GM12878 (cell line): ENCODE results near the gene POLR3F. TPM values are rescaled to one million over a fixed set of nuclear protein-coding genes. Genes with fewer than 3 reads are reported as not detected.

ENCODE experiments used
- ATAC-seq: fragments of 200-7000 bp; cut with Tn5 transposase; 3 replicates; pipeline ENCODE4 v1.9.1; 2020; ENCODE audit warnings: mild to moderate bottlenecking, moderate library complexity
- BruUV-seq: library from RNA; stranded (reverse); fragments of 400-500 nt; replicated peaks from 2 replicates; lab custom pipeline; 2021; lab: Mats Ljungman, UMichigan
- CTCF ChIA-PET: fragments of 300-600 bp; sonication (Branson Sonifier 250); formaldehyde crosslinking; extraction: SDS; loops from one replicate; lab custom pipeline; 2021; ENCODE audit warnings: inconsistent platforms; lab: Yijun Ruan, JAX
- POLR2A ChIA-PET: fragments of 350-600 bp; formaldehyde crosslinking; extraction: SDS; loops from one replicate; lab custom pipeline; 2021; ENCODE audit warnings: inconsistent platforms; lab: Charles Lee
- RAD21 ChIA-PET: fragments of 300-600 bp; sonication (Branson Sonifier 250); formaldehyde crosslinking; loops from one replicate; lab custom pipeline; 2023; ENCODE audit warnings: antibody characterized with exemption; ENCODE audit not compliant: unreplicated experiment; lab: Charles Lee
- SMC1A ChIA-PET: fragments of 300-600 bp; sonication (Branson Sonifier 250); formaldehyde crosslinking; loops from one replicate; lab custom pipeline; 2023; ENCODE audit not compliant: unreplicated experiment, uncharacterized antibody; lab: Charles Lee
- DNase-seq: peaks from one replicate; pipeline ENCODE4 v3.0.0-alpha.2; 2011; ENCODE audit warnings: low read depth, low spot score
- FAIRE-seq: peaks from 3 replicates; lab custom pipeline; 2011; peaks lifted over from hg19 to GRCh38; lab: Jason Lieb, UNC
- H2AFZ ChIP-seq: 2 replicates; pipeline ENCODE4 v1.6.0; 2011; ENCODE audit warnings: low read depth, low read length, control low read depth; ENCODE audit not compliant: control insufficient read depth
- H3K27ac ChIP-seq: 2 replicates; pipeline ENCODE4 v1.5.1; 2011; ENCODE audit warnings: control low read depth; ENCODE audit not compliant: control insufficient read depth, insufficient read depth
- H3K27me3 ChIP-seq, 2 experiments: replicated peaks in 1 of 2; 2 replicates each; pipeline versions ENCODE4 v1.6.0 to v1.6.1; 2011; ENCODE audit warnings: low read length in 1 of 2; ENCODE audit not compliant: control insufficient read depth in 2 of 2, insufficient read depth in 2 of 2
- H3K36me3 ChIP-seq, 2 experiments: 2 replicates each; pipeline ENCODE4 v1.5.1; 2011; ENCODE audit warnings: low read length in 1 of 2; ENCODE audit not compliant: control insufficient read depth in 2 of 2, insufficient read depth in 2 of 2
- H3K4me1 ChIP-seq: 2 replicates; pipeline ENCODE4 v1.6.1; 2011; ENCODE audit warnings: mild to moderate bottlenecking, low read length, moderate library complexity, mixed read lengths; ENCODE audit not compliant: control insufficient read depth, insufficient read depth
- H3K4me2 ChIP-seq: 2 replicates; pipeline ENCODE4 v1.6.0; 2011; ENCODE audit warnings: control low read depth; ENCODE audit not compliant: control insufficient read depth, insufficient read depth
- H3K4me3 ChIP-seq: fragments of 200-600 bp; sonication (generic); 2 replicates; pipeline ENCODE4 v1.5.1; 2016
- H3K79me2 ChIP-seq: 2 replicates; pipeline ENCODE4 v1.6.0; 2011; ENCODE audit warnings: low read length; ENCODE audit not compliant: control insufficient read depth, insufficient read depth
- H3K9ac ChIP-seq: 2 replicates; pipeline ENCODE4 v1.8.0; 2011; ENCODE audit warnings: low read length, control low read depth, mixed read lengths; ENCODE audit not compliant: control insufficient read depth, insufficient read depth
- H3K9me3 ChIP-seq: replicated peaks from 3 replicates; pipeline ENCODE4 v1.5.1; 2011; ENCODE audit warnings: mild to moderate bottlenecking, low read length; ENCODE audit not compliant: control insufficient read depth, insufficient read depth
- H4K20me1 ChIP-seq: 2 replicates; pipeline ENCODE4 v1.6.0; 2011; ENCODE audit not compliant: control insufficient read depth, insufficient read depth
- BHLHE40 ChIP-seq, 2 experiments: fragments of 450-650 bp in 1 of 2; IDR thresholded peaks; 2 replicates each; pipeline ENCODE4 v1.6.1; 2011 to 2017; ENCODE audit warnings: low read depth in 2 of 2, borderline replicate concordance in 1 of 2, improper control_type of control experiment in 1 of 2, low read length in 1 of 2, mild to moderate bottlenecking in 1 of 2
- HDGF ChIP-seq: fragments of 450-650 bp; IDR thresholded peaks from 2 replicates; pipeline ENCODE4 v1.6.1; 2016; ENCODE audit warnings: antibody characterized with exemption
- JUND ChIP-seq: IDR thresholded peaks from 2 replicates; pipeline ENCODE4 v1.6.1; 2012; ENCODE audit warnings: low read depth, mild to moderate bottlenecking, low read length, improper control_type of control experiment, moderate library complexity
- MYC ChIP-seq: IDR thresholded peaks from 2 replicates; pipeline ENCODE4 v1.6.1; 2011; ENCODE audit warnings: mild to moderate bottlenecking, low read length, moderate library complexity, inconsistent platforms; ENCODE audit not compliant: insufficient read depth, insufficient replicate concordance, insufficient read length, severe bottlenecking
- NFIC ChIP-seq: IDR thresholded peaks from 2 replicates; pipeline ENCODE4 v1.6.1; 2012; ENCODE audit warnings: low read depth, mild to moderate bottlenecking, inconsistent platforms, low read length, moderate library complexity
- NFXL1 ChIP-seq: fragments of 450-650 bp; IDR thresholded peaks from 2 replicates; pipeline ENCODE4 v1.6.1; 2017; ENCODE audit warnings: antibody characterized with exemption, mild to moderate bottlenecking, borderline replicate concordance
- NFYB ChIP-seq: IDR thresholded peaks from 2 replicates; pipeline ENCODE4 v1.6.1; 2011; ENCODE audit warnings: low read depth, mild to moderate bottlenecking, low read length, improper control_type of control experiment, moderate library complexity; ENCODE audit not compliant: insufficient read depth
- PML ChIP-seq: IDR thresholded peaks from 2 replicates; pipeline ENCODE4 v1.6.1; 2012; ENCODE audit warnings: low read length, inconsistent platforms
- PRDM15 ChIP-seq: fragments of 450-650 bp; formaldehyde crosslinking; IDR thresholded peaks from 2 replicates; pipeline ENCODE4 v1.4.0; 2020; ENCODE audit warnings: mild to moderate bottlenecking, moderate library complexity
- RUNX3 ChIP-seq: IDR thresholded peaks from 2 replicates; pipeline ENCODE4 v1.6.1; 2012; ENCODE audit warnings: low read length, inconsistent platforms
- SMC3 ChIP-seq: IDR thresholded peaks from 2 replicates; pipeline ENCODE4 v1.6.1; 2011; ENCODE audit warnings: low read length, improper control_type of control experiment, borderline replicate concordance
- SUZ12 ChIP-seq: fragments of 200-600 bp; sonication (generic); IDR thresholded peaks from one replicate; pipeline ENCODE4 v1.6.1; 2018; ENCODE audit warnings: antibody characterized with exemption, mild to moderate bottlenecking; ENCODE audit not compliant: unreplicated experiment
- TCF3 ChIP-seq: IDR thresholded peaks from 2 replicates; pipeline ENCODE4 v1.6.1; 2012; ENCODE audit warnings: low read depth, mild to moderate bottlenecking, low read length, borderline replicate concordance; ENCODE audit not compliant: insufficient read depth
- YBX1 ChIP-seq: fragments of 450-650 bp; IDR thresholded peaks from 2 replicates; pipeline ENCODE4 v1.6.1; 2016; ENCODE audit warnings: antibody characterized with exemption
- ZNF622 ChIP-seq: fragments of 450-650 bp; IDR thresholded peaks from 2 replicates; pipeline ENCODE4 v1.6.1; 2017; ENCODE audit warnings: mild to moderate bottlenecking, inconsistent platforms
- WGBS: methylation state at CpG from one replicate; pipeline ENCODE4 v1.1.6; 2016; ENCODE audit warnings: low lambda C conversion rate; ENCODE audit not compliant: insufficient replicate concordance, insufficient coverage; ENCODE audit errors: missing lambda C conversion rate; 5-methylcytosine and 5-hydroxymethylcytosine counted together
- in situ Hi-C: fragments of 300-500 bp; cut with MboI; formaldehyde crosslinking; loops from 9 replicates; pipeline ENCODE4 v1.14.3; 2018; ENCODE audit warnings: mixed read lengths
- intact Hi-C: fragments of 100-400 bp; cut with micrococcal nuclease; formaldehyde crosslinking; loops from one replicate; pipeline ENCODE4 v1.14.2; 2022; ENCODE audit not compliant: unreplicated experiment
- polyA plus RNA-seq, 11 experiments: library from polyadenylated mRNA; depleted of rRNA in 4 of 11; unstranded in 6 of 11; stranded (reverse) in 5 of 11; fragments of >200 nt; fragmentation: Nextera tagmentation in 4 of 11; fragmentation: Illumina TruSeq in 1 of 11; extraction: Ambion mirVana in 4 of 11; extraction: Trizol in 1 of 11; gene quantifications; 1 replicate in 1 of 11; 2 replicates in 10 of 11; pipeline versions ENCODE4 v1.2.1 to v1.2.3, GENCODE V29; 2011 to 2016; ENCODE audit warnings: inconsistent platforms in 2 of 11, missing spikeins in 2 of 11, low read depth in 1 of 11
- total RNA-seq, 4 experiments: library from RNA; depleted of rRNA in 3 of 4; stranded (reverse); fragments of >200 nt in 3 of 4; fragmentation: Illumina TruSeq in 1 of 4; extraction: Trizol in 1 of 4; gene quantifications; 2 replicates each; pipeline versions ENCODE4 v1.2.1 to v1.2.3, GENCODE V29; 2013 to 2021

The POLR3F gene
- total and polyA plus RNA-seq, 10 of the 15 experiments (the other 5 are each of a cell fraction or from before 2014, with no cell fraction given), result 8.7 to 18.1 (median 12.6) TPM

GRCh38 chr20:18430172-18430826 is 36.9 kb upstream of the POLR3F start:
- TF ChIP-seq JUND (no peak), BHLHE40 (IDR thresholded peaks at IDR 0.05; ENCODE audit: borderline replicate concordance in 1 of 2, low read depth in 2 of 2, low read length in 1 of 2) (no peak), RUNX3 (no peak), PML (no peak), SMC3 (no peak), NFIC (no peak), HDGF (no peak), NFYB (no peak)
- TF ChIP-seq, all 136 proteins: peak for 0
- H3K4me2 ChIP-seq, result no peak overlapping the region
- ChIA-PET SMC1A (no interaction called here), POLR2A (no interaction called here), CTCF (interaction anchor here (1.6 kb wide), 1 partner anchor 16 kb away, joined by 4 read pairs; no protein-coding TSS in a partner anchor), RAD21 (no interaction called here)
- no peaks in the 10 kb centered on the region for H3K4me1 ChIP-seq
- no peaks in the 10 kb centered on the region for H3K79me2 ChIP-seq
- FAIRE-seq (no peak), DNase-seq (no peak), ATAC-seq (no peak)
- in situ Hi-C loops, result no loop called here
- H3K27ac ChIP-seq, result no peak overlapping the region
- H3K9ac ChIP-seq, result no peak overlapping the region
- no peak overlapping the region for H3K4me3 ChIP-seq
- no peak overlapping the region for H2AFZ ChIP-seq
- no TSS peak for BruUV-seq
- no peaks in the 10 kb centered on the region for H3K9me3 ChIP-seq
- WGBS, result 79% methylated on average over 9 of the region's 9 CpGs
- no peaks in the 10 kb centered on the region for H3K36me3 ChIP-seq
- intact Hi-C loops, result no loop called here
- no peaks in the 10 kb centered on the region for H4K20me1 ChIP-seq
- no peaks in the 10 kb centered on the region for H3K27me3 ChIP-seq

DNA sequence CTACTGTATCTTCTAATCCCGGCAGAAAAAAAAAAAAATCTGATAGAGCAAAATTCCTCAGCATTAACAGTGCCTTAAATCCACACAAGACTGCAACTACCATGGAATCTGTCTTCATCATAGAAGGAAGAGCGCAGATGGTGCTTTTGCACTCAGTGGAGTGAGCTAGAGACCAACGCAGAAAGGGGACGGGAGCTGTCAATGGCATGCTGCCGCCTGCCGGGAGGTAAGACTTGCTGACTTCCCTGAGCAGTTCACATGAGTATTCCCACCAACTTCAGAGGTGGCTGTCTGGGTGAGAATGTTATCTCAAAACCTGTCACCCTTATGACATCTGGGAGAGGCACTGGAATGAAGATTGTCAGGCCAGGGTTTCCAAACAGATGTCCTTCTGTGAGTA is 36.0 kb upstream of the POLR3F start:
- in situ Hi-C loops (no loop called here), intact Hi-C loops (no loop called here)
- POLR2A ChIA-PET, result no interaction called here
- Histone ChIP-seq H4K20me1 (no peaks in the 10 kb centered on the region), H3K9ac (no peak overlapping the region), H3K27ac (no peak overlapping the region), H3K4me3 (no peak overlapping the region), H3K4me2 (no peak overlapping the region), H3K36me3 (no peaks in the 10 kb centered on the region), H3K9me3 (no peaks in the 10 kb centered on the region), H3K4me1 (no peaks in the 10 kb centered on the region), H3K27me3 (no peaks in the 10 kb centered on the region), H3K79me2 (no peaks in the 10 kb centered on the region), H2AFZ (no peak overlapping the region)
- SMC1A ChIA-PET, result no interaction called here
- TF ChIP-seq RUNX3, result no peak
- no peak for TF ChIP-seq MYC
- no peak for TF ChIP-seq SUZ12
- TF ChIP-seq PRDM15 (CRISPR knock-in tag), result no peak
- TF ChIP-seq ZNF622, result no peak
- TF ChIP-seq NFXL1, result no peak
- TF ChIP-seq TCF3, result no peak
- TF ChIP-seq YBX1, result no peak
- no peak for DNase-seq
- CTCF ChIA-PET, result interaction anchor here (1.6 kb wide), 1 partner anchor 17 kb away, joined by 4 read pairs; no protein-coding TSS in a partner anchor
- no peak for ATAC-seq
- BruUV-seq, result no TSS peak
- WGBS, result 94% methylated on average over 6 of the region's 6 CpGs
- RAD21 ChIA-PET, result no interaction called here
- no peak for FAIRE-seq
